Measurements from ENCODE around the gene SND1.

- no peak for TF ChIP-seq TARDBP (IDR thresholded peaks at IDR 0.05)
- TF ChIP-seq NFRKB (IDR thresholded peaks at IDR 0.05), result no peak
- TF ChIP-seq HDGF (IDR thresholded peaks at IDR 0.05; ENCODE audit: borderline replicate concordance), result no peak
- no peak for TF ChIP-seq LEF1 (IDR thresholded peaks at IDR 0.05; ENCODE audit: borderline replicate concordance)
- no peak for TF ChIP-seq FOXM1 (IDR thresholded peaks at IDR 0.05; ENCODE audit: borderline replicate concordance)
- TF ChIP-seq ZNF384 (IDR thresholded peaks at IDR 0.05), result no peak
- TF ChIP-seq SUZ12 (IDR thresholded peaks at IDR 0.05), result no peak
- no peak for TF ChIP-seq SP1 (IDR thresholded peaks at IDR 0.05)
- no peak for TF ChIP-seq ELF4 (IDR thresholded peaks at IDR 0.05)
- no peak for TF ChIP-seq PKNOX1 (IDR thresholded peaks at IDR 0.05)
- no peak for TF ChIP-seq FOXK2 (IDR thresholded peaks at IDR 0.05)
- TF ChIP-seq BHLHE40 (IDR thresholded peaks at IDR 0.05; ENCODE audit: borderline replicate concordance), result no peak
These were observed 211.1 kb downstream of the SND1 start for GRCh38 chr7:127863082-127863481.
